Gastroesophageal sphincter (tissue), 4 donors: ENCODE measurements around the gene ADRM1. TPM values are rescaled to one million over a fixed set of nuclear protein-coding genes. Genes with fewer than 3 reads are reported as not detected.

ENCODE experiments used
- ATAC-seq: fragments of 150-250 bp; one replicate; pipeline ENCODE4 v1.9.1; 2016; ENCODE audit warnings: mild to moderate bottlenecking, moderate library complexity
- H3K27ac ChIP-seq, 4 donors: fragments of 200-600 bp; sonication (generic) in 3 of 4; 1 replicate in 3 of 4; 2 replicates in 1 of 4; pipeline ENCODE4 v1.5.1; 2016 to 2019
- H3K27me3 ChIP-seq: fragments of 200-600 bp; sonication (generic); one replicate; pipeline ENCODE4 v1.5.1; 2019
- H3K36me3 ChIP-seq, 2 donors: fragments of 200-600 bp; sonication (generic); one replicate each; pipeline ENCODE4 v1.5.1; 2019; ENCODE audit warnings: control low read depth in 1 of 2
- H3K4me1 ChIP-seq, 3 donors: fragments of 200-600 bp; sonication (generic); 1 replicate in 2 of 3; 2 replicates in 1 of 3; pipeline ENCODE4 v1.5.1; 2016 to 2019; ENCODE audit warnings: control low read depth in 2 of 3
- H3K4me3 ChIP-seq, 2 donors: fragments of 200-600 bp; sonication (generic); one replicate each; pipeline ENCODE4 v1.5.1; 2019; ENCODE audit warnings: mild to moderate bottlenecking in 1 of 2, moderate library complexity in 1 of 2
- H3K9me3 ChIP-seq, 3 donors: fragments of 200-600 bp; sonication (generic); one replicate each; pipeline ENCODE4 v1.5.1; 2017 to 2019; ENCODE audit warnings: control low read depth in 2 of 3
- CTCF ChIP-seq, 4 experiments: fragments of 200-600 bp in 2 of 4; fragments of 450-650 bp in 2 of 4; sonication (generic) in 1 of 4; IDR thresholded peaks; one replicate each; pipeline ENCODE4 v1.5.1; 2017 to 2019; ENCODE audit warnings: antibody characterized with exemption in 4 of 4, mild to moderate bottlenecking in 2 of 4, moderate library complexity in 2 of 4
- EP300 ChIP-seq: sonication (generic); formaldehyde crosslinking; IDR thresholded peaks from one replicate; pipeline ENCODE4 v1.6.1; 2017; ENCODE audit warnings: antibody characterized with exemption, mild to moderate bottlenecking
- POLR2A ChIP-seq, 2 donors: fragments of 450-650 bp; IDR thresholded peaks; one replicate each; pipeline ENCODE4 v1.6.1; 2017; ENCODE audit warnings: antibody characterized with exemption in 2 of 2, mild to moderate bottlenecking in 2 of 2, moderate library complexity in 1 of 2
- POLR2AphosphoS5 ChIP-seq: sonication (generic); formaldehyde crosslinking; IDR thresholded peaks from one replicate; pipeline ENCODE4 v1.6.1; 2017; ENCODE audit warnings: antibody characterized with exemption
- WGBS, 2 donors: methylation state at CpG; one replicate each; pipeline ENCODE4 v1.1.5; 2018; ENCODE audit warnings: low coverage in 1 of 2; 5-methylcytosine and 5-hydroxymethylcytosine counted together
- total RNA-seq, 4 donors: library from RNA; depleted of rRNA; stranded (reverse); fragments of >200 nt; gene quantifications; one replicate each; pipeline ENCODE4 v1.1.0, GENCODE V29; 2016

Gene ADRM1
- total RNA-seq, 4 donors from 2014 or later = 131 to 182 (median 151) TPM

- Histone ChIP-seq H3K36me3 (peaks cover 0 to 96% of the 10 kb centered on the region in 2 donors), H3K9me3 (no peaks in the 10 kb centered on the region), H3K4me1 (peaks cover 0 to 16% (median 0%) of the 10 kb centered on the region in 3 donors), H3K27me3 (no peaks in the 10 kb centered on the region), H3K4me3 (no peak overlapping the region), H3K27ac (no peak overlapping the region)
- no CpG with 5 or more reads among the region's 12 CpGs for WGBS, 2 donors
- ATAC-seq = no peak
- TF ChIP-seq POLR2A (IDR thresholded peaks at IDR 0.05) = no peak
- no peak for TF ChIP-seq POLR2AphosphoS5
- no peak for TF ChIP-seq EP300
- no peak for TF ChIP-seq CTCF (IDR thresholded peaks at IDR 0.05)
Measured at GRCh38 chr20:62315773-62316172, 13.0 kb downstream of the ADRM1 start.

- no peaks in the 10 kb centered on the region for H3K27me3 ChIP-seq
- peaks cover 0 to 90% of the 10 kb centered on the region in 2 donors for H3K36me3 ChIP-seq
- no peak overlapping the region for H3K4me3 ChIP-seq
- TF ChIP-seq EP300 (no peak), CTCF (IDR thresholded peaks at IDR 0.05) (no peak), POLR2AphosphoS5 (no peak), POLR2A (IDR thresholded peaks at IDR 0.05) (no peak)
- ATAC-seq = no peak
- peaks cover 0 to 10% (median 0%) of the 10 kb centered on the region in 3 donors for H3K4me1 ChIP-seq
- peak overlapping the region in 2 of 4 donors; percentile 11 to 35 for H3K27ac ChIP-seq
- H3K9me3 ChIP-seq = no peaks in the 10 kb centered on the region
- WGBS, 2 donors = 82% methylated on average over 16 of the region's 40 CpGs; no CpG with 5 or more reads in 1 of the 2 donors
Measured at GRCh38 chr20:62316331-62317166, 13.8 kb downstream of the ADRM1 start.

- no peak for TF ChIP-seq POLR2AphosphoS5
- H3K36me3 ChIP-seq = peaks cover 0 to 90% of the 10 kb centered on the region in 2 donors
- no peak for ATAC-seq
Measured at GRCh38 chr20:62317167-62317655, 14.4 kb downstream of the ADRM1 start.

GRCh38 chr20:62318400-62319345, 15.9 kb downstream of the ADRM1 start:
- Histone ChIP-seq H3K36me3 (peaks cover 0 to 90% of the 10 kb centered on the region in 2 donors), H3K4me3 (no peak overlapping the region), H3K27ac (peak overlapping the region in 3 of 4 donors; percentile 32 to 66 (median 45)), H3K27me3 (no peaks in the 10 kb centered on the region), H3K9me3 (no peaks in the 10 kb centered on the region), H3K4me1 (peaks cover 0 to 19% (median 0%) of the 10 kb centered on the region in 3 donors)
- 65 to 95% methylated on average over 2 to 10 of the region's 36 CpGs for WGBS, 2 donors
- no peak for ATAC-seq
- TF ChIP-seq POLR2A (IDR thresholded peaks at IDR 0.05) (no peak), EP300 (no peak), POLR2AphosphoS5 (no peak), CTCF (IDR thresholded peaks at IDR 0.05) (no peak)

More at GRCh38 chr20:62317167-62317655, 14.4 kb downstream of the ADRM1 start:
- no CpG with 5 or more reads among the region's 18 CpGs for WGBS, 2 donors
- peak overlapping the region in 3 of 4 donors; percentile 3 to 35 (median 11) for H3K27ac ChIP-seq
- H3K27me3 ChIP-seq = no peaks in the 10 kb centered on the region
- no peaks in the 10 kb centered on the region for H3K9me3 ChIP-seq
- H3K4me3 ChIP-seq = no peak overlapping the region
- peaks cover 0 to 17% (median 0%) of the 10 kb centered on the region in 3 donors for H3K4me1 ChIP-seq
